Measurements from ENCODE around the gene CCDC159.

DNA sequence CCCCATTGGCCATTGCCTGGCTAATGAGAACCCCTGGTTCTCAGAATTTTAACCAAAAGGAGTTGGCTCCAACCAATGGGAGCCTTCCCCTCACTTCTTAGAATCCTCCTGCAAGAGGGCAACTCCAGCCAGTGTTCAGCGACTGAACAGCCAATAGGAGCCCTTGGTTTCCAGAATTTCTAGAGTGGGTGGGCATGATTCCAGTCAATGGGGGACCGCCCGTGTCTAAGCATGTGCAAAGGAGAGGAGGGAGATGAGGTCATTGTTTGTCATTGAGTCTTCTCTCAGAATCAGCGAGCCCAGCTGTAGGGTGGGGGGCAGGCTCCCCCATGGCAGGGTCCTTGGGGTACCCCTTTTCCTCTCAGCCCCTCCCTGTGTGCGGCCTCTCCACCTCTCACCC lies 18.6 kb downstream of the CCDC159 start:
- TF ChIP-seq, protein P1, sequence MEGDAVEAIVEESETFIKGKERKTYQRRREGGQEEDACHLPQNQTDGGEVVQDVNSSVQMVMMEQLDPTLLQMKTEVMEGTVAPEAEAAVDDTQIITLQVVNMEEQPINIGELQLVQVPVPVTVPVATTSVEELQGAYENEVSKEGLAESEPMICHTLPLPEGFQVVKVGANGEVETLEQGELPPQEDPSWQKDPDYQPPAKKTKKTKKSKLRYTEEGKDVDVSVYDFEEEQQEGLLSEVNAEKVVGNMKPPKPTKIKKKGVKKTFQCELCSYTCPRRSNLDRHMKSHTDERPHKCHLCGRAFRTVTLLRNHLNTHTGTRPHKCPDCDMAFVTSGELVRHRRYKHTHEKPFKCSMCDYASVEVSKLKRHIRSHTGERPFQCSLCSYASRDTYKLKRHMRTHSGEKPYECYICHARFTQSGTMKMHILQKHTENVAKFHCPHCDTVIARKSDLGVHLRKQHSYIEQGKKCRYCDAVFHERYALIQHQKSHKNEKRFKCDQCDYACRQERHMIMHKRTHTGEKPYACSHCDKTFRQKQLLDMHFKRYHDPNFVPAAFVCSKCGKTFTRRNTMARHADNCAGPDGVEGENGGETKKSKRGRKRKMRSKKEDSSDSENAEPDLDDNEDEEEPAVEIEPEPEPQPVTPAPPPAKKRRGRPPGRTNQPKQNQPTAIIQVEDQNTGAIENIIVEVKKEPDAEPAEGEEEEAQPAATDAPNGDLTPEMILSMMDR (IDR thresholded peaks at IDR 0.05) = no peak
- no peak for TF ChIP-seq POLR2A (IDR thresholded peaks at IDR 0.05)

Measured in right lobe of liver (tissue), 4 donors.